ENCODE results near the gene CDK5R1.
"Not testable (repeated sequence)": the region's sequence is repeated elsewhere in the genome, so short reads cannot be mapped to it uniquely, and the experiment has no call there.

CDK5R1 gene

GRCh38 chr17:32486701-32487472, at the start of gene CDK5R1:
Gene CDK5R1 (plus strand): TSS chr17:32486993. CDS start chr17:32487621, 628 bp downstream.
- Mint-ChIP-seq H3K4me3 (peak within 1 kb of the TSS; percentile 66), H3K27ac (no peak within 1 kb of the TSS), H3K4me1 (ENCODE audit: low read depth) (peaks cover 42% of the 10 kb centered on the region), H3K36me3 (ENCODE audit: low read depth) (peaks cover 18% of the 10 kb centered on the region), H3K27me3 (peaks cover 22% of the 10 kb centered on the region), H3K9me3 (no peaks in the 10 kb centered on the region)
- intact Hi-C loops (cut with micrococcal nuclease), result no loop called here

- Mint-ChIP-seq H3K27me3 (peaks cover 35% of the 10 kb centered on the region), H3K4me3 (no peak overlapping the region), H3K36me3 (ENCODE audit: low read depth) (peaks cover 16% of the 10 kb centered on the region), H3K9me3 (no peaks in the 10 kb centered on the region), H3K27ac (no peak overlapping the region), H3K4me1 (ENCODE audit: low read depth) (peaks cover 14% of the 10 kb centered on the region)
- intact Hi-C loops (cut with micrococcal nuclease), result no loop called here
These were observed 46.1 kb upstream of the CDK5R1 start for GRCh38 chr17:32440722-32441121.

GRCh38 chr17:32441886-32442285, 44.9 kb upstream of the CDK5R1 start:
- peaks cover 22% of the 10 kb centered on the region for H3K36me3 Mint-ChIP-seq (ENCODE audit: low read depth)

GRCh38 chr17:32443827-32444300, 42.9 kb upstream of the CDK5R1 start:
- H3K4me3 Mint-ChIP-seq, result peak overlapping the region; percentile 92

More at GRCh38 chr17:32441886-32442285, 44.9 kb upstream of the CDK5R1 start:
- no peaks in the 10 kb centered on the region for H3K9me3 Mint-ChIP-seq
- no peak overlapping the region for H3K27ac Mint-ChIP-seq
- peaks cover 23% of the 10 kb centered on the region for H3K4me1 Mint-ChIP-seq (ENCODE audit: low read depth)
- intact Hi-C loops (cut with micrococcal nuclease), result no loop called here
- H3K4me3 Mint-ChIP-seq, result no peak overlapping the region
- peaks cover 29% of the 10 kb centered on the region for H3K27me3 Mint-ChIP-seq

GRCh38 chr17:32444301-32445073, 42.3 kb upstream of the CDK5R1 start, which contains the start of gene PSMD11:
Gene PSMD11 (plus strand): TSS chr17:32444510. CDS start chr17:32444524, 14 bp downstream.
- H3K27me3 Mint-ChIP-seq, result peaks cover 23% of the 10 kb centered on the region
- H3K4me1 Mint-ChIP-seq (ENCODE audit: low read depth), result peaks cover 30% of the 10 kb centered on the region
- intact Hi-C loops (cut with micrococcal nuclease), result no loop called here
- peak within 1 kb of the TSS; percentile 92 for H3K4me3 Mint-ChIP-seq
- no peaks in the 10 kb centered on the region for H3K9me3 Mint-ChIP-seq
- peak within 1 kb of the TSS; percentile 90 for H3K27ac Mint-ChIP-seq
- H3K36me3 Mint-ChIP-seq (ENCODE audit: low read depth), result peaks cover 45% of the 10 kb centered on the region

More at GRCh38 chr17:32443827-32444300, 42.9 kb upstream of the CDK5R1 start:
- peaks cover 39% of the 10 kb centered on the region for H3K36me3 Mint-ChIP-seq (ENCODE audit: low read depth)
- H3K27me3 Mint-ChIP-seq, result peaks cover 23% of the 10 kb centered on the region
- H3K27ac Mint-ChIP-seq, result peak overlapping the region; percentile 90
- no peaks in the 10 kb centered on the region for H3K9me3 Mint-ChIP-seq
- intact Hi-C loops (cut with micrococcal nuclease), result no loop called here
- peaks cover 30% of the 10 kb centered on the region for H3K4me1 Mint-ChIP-seq (ENCODE audit: low read depth)

- Mint-ChIP-seq H3K36me3 (ENCODE audit: low read depth) (peaks cover 51% of the 10 kb centered on the region), H3K27ac (peak overlapping the region; percentile 90), H3K9me3 (no peaks in the 10 kb centered on the region), H3K27me3 (peaks cover 23% of the 10 kb centered on the region), H3K4me3 (peak overlapping the region; percentile 92), H3K4me1 (ENCODE audit: low read depth) (peaks cover 30% of the 10 kb centered on the region)
- intact Hi-C loops (cut with micrococcal nuclease), result no loop called here
These were observed 41.7 kb upstream of the CDK5R1 start for GRCh38 chr17:32445074-32445415.

GRCh38 chr17:32445497-32445896, 41.3 kb upstream of the CDK5R1 start:
- intact Hi-C loops (cut with micrococcal nuclease), result no loop called here
- Mint-ChIP-seq H3K27me3 (peaks cover 23% of the 10 kb centered on the region), H3K9me3 (no peaks in the 10 kb centered on the region), H3K36me3 (ENCODE audit: low read depth) (peaks cover 55% of the 10 kb centered on the region), H3K27ac (peak overlapping the region; percentile 90), H3K4me1 (ENCODE audit: low read depth) (peaks cover 33% of the 10 kb centered on the region), H3K4me3 (peak overlapping the region; percentile 92)

GRCh38 chr17:32445971-32446370, 40.8 kb upstream of the CDK5R1 start:
- Mint-ChIP-seq H3K27ac (no peak overlapping the region), H3K9me3 (no peaks in the 10 kb centered on the region), H3K4me3 (peak overlapping the region; percentile 92), H3K36me3 (ENCODE audit: low read depth) (peaks cover 60% of the 10 kb centered on the region), H3K4me1 (ENCODE audit: low read depth) (peaks cover 37% of the 10 kb centered on the region), H3K27me3 (peaks cover 20% of the 10 kb centered on the region)
- intact Hi-C loops (cut with micrococcal nuclease), result no loop called here

- peaks cover 70% of the 10 kb centered on the region for H3K36me3 Mint-ChIP-seq (ENCODE audit: low read depth)
- no peak overlapping the region for H3K4me3 Mint-ChIP-seq
- intact Hi-C loops (cut with micrococcal nuclease), result no loop called here
- H3K27ac Mint-ChIP-seq, result no peak overlapping the region
- peaks cover 14% of the 10 kb centered on the region for H3K27me3 Mint-ChIP-seq
- H3K4me1 Mint-ChIP-seq (ENCODE audit: low read depth), result peaks cover 39% of the 10 kb centered on the region
- no peaks in the 10 kb centered on the region for H3K9me3 Mint-ChIP-seq
These were observed 39.8 kb upstream of the CDK5R1 start for GRCh38 chr17:32446949-32447348.

- H3K27me3 Mint-ChIP-seq, result no peaks in the 10 kb centered on the region
- H3K36me3 Mint-ChIP-seq (ENCODE audit: low read depth), result peaks cover 92% of the 10 kb centered on the region
- H3K4me1 Mint-ChIP-seq (ENCODE audit: low read depth), result peaks cover 33% of the 10 kb centered on the region
- no peak overlapping the region for H3K27ac Mint-ChIP-seq
- H3K4me3 Mint-ChIP-seq, result no peak overlapping the region
- intact Hi-C loops (cut with micrococcal nuclease), result no loop called here
- H3K9me3 Mint-ChIP-seq, result no peaks in the 10 kb centered on the region
These were observed 36.8 kb upstream of the CDK5R1 start for GRCh38 chr17:32449963-32450362.

GRCh38 chr17:32450379-32450778, 36.4 kb upstream of the CDK5R1 start:
- Mint-ChIP-seq H3K36me3 (ENCODE audit: low read depth) (peaks cover 92% of the 10 kb centered on the region), H3K4me1 (ENCODE audit: low read depth) (peaks cover 28% of the 10 kb centered on the region)
- H3K4me3 Mint-ChIP-seq; H3K27me3 Mint-ChIP-seq; intact Hi-C loops (cut with micrococcal nuclease); H3K27ac Mint-ChIP-seq; H3K9me3 Mint-ChIP-seq: not testable (repeated sequence)

- peaks cover 17% of the 10 kb centered on the region for H3K4me1 Mint-ChIP-seq (ENCODE audit: low read depth)
- H3K27ac Mint-ChIP-seq, result no peak overlapping the region
- peaks cover 95% of the 10 kb centered on the region for H3K36me3 Mint-ChIP-seq (ENCODE audit: low read depth)
- no peak overlapping the region for H3K4me3 Mint-ChIP-seq
- no peaks in the 10 kb centered on the region for H3K9me3 Mint-ChIP-seq
- intact Hi-C loops (cut with micrococcal nuclease), result no loop called here
- H3K27me3 Mint-ChIP-seq, result no peaks in the 10 kb centered on the region
These were observed 34.9 kb upstream of the CDK5R1 start for GRCh38 chr17:32451879-32452278.

- Mint-ChIP-seq H3K27me3 (no peaks in the 10 kb centered on the region), H3K27ac (no peak overlapping the region), H3K4me3 (no peak overlapping the region), H3K9me3 (no peaks in the 10 kb centered on the region), H3K4me1 (ENCODE audit: low read depth) (peaks cover 13% of the 10 kb centered on the region), H3K36me3 (ENCODE audit: low read depth) (peaks cover 95% of the 10 kb centered on the region)
- intact Hi-C loops (cut with micrococcal nuclease), result no loop called here
These were observed 34.5 kb upstream of the CDK5R1 start for GRCh38 chr17:32452281-32452680.

GRCh38 chr17:32453370-32453769, 33.4 kb upstream of the CDK5R1 start:
- no peak overlapping the region for H3K4me3 Mint-ChIP-seq
- peaks cover 97% of the 10 kb centered on the region for H3K36me3 Mint-ChIP-seq (ENCODE audit: low read depth)
- H3K27me3 Mint-ChIP-seq, result no peaks in the 10 kb centered on the region
- H3K9me3 Mint-ChIP-seq, result no peaks in the 10 kb centered on the region
- H3K27ac Mint-ChIP-seq, result no peak overlapping the region
- H3K4me1 Mint-ChIP-seq (ENCODE audit: low read depth), result peaks cover 13% of the 10 kb centered on the region
- intact Hi-C loops (cut with micrococcal nuclease), result no loop called here

Measured in dendritic cell treated with granulocyte-macrophage colony-stimulating factor and Interleukin-4, amounts not matched to agents 40 ng/mL and 50 ng/mL, for 4 days (primary cell).